Esophagus muscularis mucosa (tissue), 4 donors: ENCODE measurements around the gene MTTP. TPM values are rescaled to one million over a fixed set of nuclear protein-coding genes. Genes with fewer than 3 reads are reported as not detected.

Experiments used
- DNase-seq: peaks from one replicate; pipeline ENCODE4 v3.0.0-alpha.2; 2017; ENCODE audit errors: extremely low spot score
- H3K27ac ChIP-seq, 4 donors: fragments of 200-600 bp; sonication (generic); replicated peaks in 1 of 4; 1 replicate in 3 of 4; 2 replicates in 1 of 4; pipeline ENCODE4 v1.5.1; 2016 to 2019; ENCODE audit warnings: mild to moderate bottlenecking in 1 of 4
- H3K27me3 ChIP-seq, 4 donors: fragments of 200-600 bp; sonication (generic); one replicate each; pipeline versions ENCODE4 v1.5.1 to v1.6.0; 2016 to 2019
- H3K36me3 ChIP-seq, 4 donors: fragments of 200-600 bp; sonication (generic); one replicate each; pipeline ENCODE4 v1.5.1; 2016 to 2019
- H3K4me1 ChIP-seq, 4 donors: fragments of 200-600 bp; sonication (generic); one replicate each; pipeline ENCODE4 v1.5.1; 2016 to 2019
- H3K4me3 ChIP-seq, 4 donors: fragments of 200-600 bp; sonication (generic); 1 replicate in 2 of 4; 2 replicates in 2 of 4; pipeline ENCODE4 v1.5.1; 2016 to 2019; ENCODE audit warnings: mild to moderate bottlenecking in 4 of 4, moderate library complexity in 1 of 4
- H3K9me3 ChIP-seq, 4 donors: fragments of 200-600 bp; sonication (generic); 1 replicate in 3 of 4; 2 replicates in 1 of 4; pipeline ENCODE4 v1.5.1; 2016 to 2019
- CTCF ChIP-seq, 3 experiments: fragments of 200-600 bp in 2 of 3; fragments of 450-650 bp in 1 of 3; sonication (generic) in 2 of 3; IDR thresholded peaks; one replicate each; pipeline ENCODE4 v1.5.1; 2017 to 2019; ENCODE audit warnings: antibody characterized with exemption in 3 of 3, mild to moderate bottlenecking in 2 of 3, moderate library complexity in 1 of 3
- EP300 ChIP-seq: sonication (generic); formaldehyde crosslinking; IDR thresholded peaks from one replicate; pipeline ENCODE4 v1.6.1; 2017; ENCODE audit warnings: antibody characterized with exemption
- POLR2A ChIP-seq: fragments of 450-650 bp; IDR thresholded peaks from one replicate; pipeline ENCODE4 v1.6.1; 2017; ENCODE audit warnings: antibody characterized with exemption, moderate library complexity, mild to moderate bottlenecking, low read depth
- POLR2AphosphoS5 ChIP-seq, 2 donors: sonication (generic); formaldehyde crosslinking; IDR thresholded peaks; one replicate each; pipeline ENCODE4 v1.6.1; 2017; ENCODE audit warnings: antibody characterized with exemption in 2 of 2
- WGBS: methylation state at CpG from one replicate; pipeline ENCODE4 v1.1.5; 2018; 5-methylcytosine and 5-hydroxymethylcytosine counted together
- intact Hi-C: fragments of 100-400 bp; cut with DNase I; formaldehyde crosslinking; loops from one replicate; pipeline ENCODE4 v1.15.1; 2023
- total RNA-seq, 4 donors: library from RNA; depleted of rRNA; stranded (reverse); fragments of >200 nt; gene quantifications; one replicate each; pipeline versions ENCODE4 v1.1.0 to v1.2.1, GENCODE V29; 2016

Gene MTTP
- total RNA-seq, 4 donors from 2014 or later: 0.45 to 1.2 (median 0.70) TPM

GRCh38 chr4:99606716-99607115 is 32.1 kb downstream of the MTTP start:
- no peaks in the 10 kb centered on the region for H3K36me3 ChIP-seq
- peaks cover 0 to 12% (median 9%) of the 10 kb centered on the region in 4 donors for H3K4me1 ChIP-seq
- no peak overlapping the region for H3K27ac ChIP-seq
- intact Hi-C loops: no loop called here
- no peaks in the 10 kb centered on the region for H3K27me3 ChIP-seq
- TF ChIP-seq CTCF (IDR thresholded peaks at IDR 0.05) (no peak), POLR2AphosphoS5 (IDR thresholded peaks at IDR 0.05) (no peak), EP300 (no peak), POLR2A (no peak)
- 89% methylated on average over 2 of the region's 2 CpGs for WGBS
- no peak overlapping the region for H3K4me3 ChIP-seq
- no peaks in the 10 kb centered on the region for H3K9me3 ChIP-seq
- no peak for DNase-seq

GRCh38 chr4:99608417-99608816 is 33.8 kb downstream of the MTTP start:
- 82% methylated on average over 5 of the region's 5 CpGs for WGBS

GRCh38 chr4:99610605-99611175 is 36.1 kb downstream of the MTTP start:
- no peaks in the 10 kb centered on the region for H3K27me3 ChIP-seq
- H3K36me3 ChIP-seq: no peaks in the 10 kb centered on the region
- peaks cover 14 to 34% (median 23%) of the 10 kb centered on the region in 4 donors for H3K4me1 ChIP-seq
- DNase-seq: no peak
- TF ChIP-seq POLR2AphosphoS5 (IDR thresholded peaks at IDR 0.05): no peak
- H3K9me3 ChIP-seq: no peaks in the 10 kb centered on the region
- H3K27ac ChIP-seq: peak overlapping the region in 1 of 4 donors; percentile 24
- H3K4me3 ChIP-seq: no peak overlapping the region
- 83% methylated on average over 5 of the region's 5 CpGs for WGBS
- intact Hi-C loops: no loop called here

More at GRCh38 chr4:99608417-99608816, 33.8 kb downstream of the MTTP start:
- no peak for DNase-seq
- peaks cover 5 to 25% (median 15%) of the 10 kb centered on the region in 4 donors for H3K4me1 ChIP-seq
- H3K4me3 ChIP-seq: no peak overlapping the region
- no peaks in the 10 kb centered on the region for H3K27me3 ChIP-seq
- intact Hi-C loops: no loop called here
- H3K9me3 ChIP-seq: no peaks in the 10 kb centered on the region
- H3K36me3 ChIP-seq: no peaks in the 10 kb centered on the region
- no peak overlapping the region for H3K27ac ChIP-seq
- TF ChIP-seq POLR2AphosphoS5 (IDR thresholded peaks at IDR 0.05): no peak
- TF ChIP-seq EP300: no peak
- no peak for TF ChIP-seq CTCF (IDR thresholded peaks at IDR 0.05)
- no peak for TF ChIP-seq POLR2A

GRCh38 chr4:99612281-99612680 is 37.7 kb downstream of the MTTP start:
- Histone ChIP-seq H3K4me3 (no peak overlapping the region), H3K4me1 (peaks cover 17 to 41% (median 24%) of the 10 kb centered on the region in 4 donors), H3K9me3 (no peaks in the 10 kb centered on the region), H3K27me3 (no peaks in the 10 kb centered on the region), H3K36me3 (no peaks in the 10 kb centered on the region), H3K27ac (no peak overlapping the region)
- TF ChIP-seq POLR2AphosphoS5 (IDR thresholded peaks at IDR 0.05) (no peak), EP300 (no peak), CTCF (IDR thresholded peaks at IDR 0.05) (no peak), POLR2A (no peak)
- 89% methylated on average over 3 of the region's 3 CpGs for WGBS
- intact Hi-C loops: no loop called here
- no peak for DNase-seq

GRCh38 chr4:99612704-99613103 is 38.1 kb downstream of the MTTP start:
- Histone ChIP-seq H3K27ac (no peak overlapping the region), H3K36me3 (no peaks in the 10 kb centered on the region), H3K4me3 (no peak overlapping the region), H3K9me3 (no peaks in the 10 kb centered on the region), H3K4me1 (peaks cover 17 to 45% (median 24%) of the 10 kb centered on the region in 4 donors), H3K27me3 (no peaks in the 10 kb centered on the region)
- TF ChIP-seq EP300: no peak
- no peak for TF ChIP-seq POLR2AphosphoS5 (IDR thresholded peaks at IDR 0.05)
- no peak for TF ChIP-seq CTCF (IDR thresholded peaks at IDR 0.05)
- TF ChIP-seq POLR2A: no peak
- WGBS: 60% methylated on average over 5 of the region's 5 CpGs
- no peak for DNase-seq
- intact Hi-C loops: no loop called here
